22Rv1 (cell line): ENCODE results near the gene DCLK2.

Source experiments
- CTCF ChIP-seq: fragments of 450-650 bp; IDR thresholded peaks from 2 replicates; pipeline ENCODE4 v1.5.1; 2017; ENCODE audit warnings: mild to moderate bottlenecking
- ZFX ChIP-seq: fragments of 450-650 bp; IDR thresholded peaks from 2 replicates; pipeline ENCODE4 v1.6.1; 2017; ENCODE audit warnings: antibody characterized with exemption, borderline replicate concordance

DNA sequence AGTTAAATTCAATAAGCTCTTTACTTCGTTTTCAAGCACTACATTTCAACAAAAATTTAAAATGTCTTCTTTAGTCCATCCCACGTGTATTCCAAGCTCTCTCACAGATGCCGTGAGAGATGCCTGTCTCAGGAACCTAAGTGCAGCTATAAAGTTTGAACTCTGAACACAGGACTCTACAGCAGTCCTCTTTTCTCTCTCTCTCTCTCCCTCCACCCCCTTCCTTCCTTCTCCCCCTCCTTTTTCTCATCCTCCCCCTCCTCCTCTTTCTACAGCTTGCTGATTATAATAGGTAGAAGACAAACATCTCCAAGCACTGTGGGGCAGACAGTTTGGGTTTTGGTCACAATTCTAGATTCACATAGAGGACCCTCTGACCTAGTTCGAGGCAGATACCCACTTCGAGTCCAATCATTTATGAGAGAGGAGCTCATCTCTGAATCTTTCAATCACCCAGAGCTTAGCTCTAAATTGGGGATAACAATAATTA lies 31.5 kb upstream of the DCLK2 start:
- TF ChIP-seq CTCF, result no peak
- TF ChIP-seq ZFX, result no peak
